ENCODE measurements around the gene GTF2IRD2.
"Not testable (repeated sequence)": the region's sequence is repeated elsewhere in the genome, so short reads cannot be mapped to it uniquely, and the experiment has no call there.

- TF ChIP-seq EZH2 (IDR thresholded peaks at IDR 0.05; ENCODE audit: low read length, unreplicated experiment); CTCF (conservative IDR thresholded peaks at IDR 0.05; ENCODE audit: low read depth, low read length); EZH2phosphoT487 (IDR thresholded peaks at IDR 0.05; ENCODE audit: borderline replicate concordance, low read length): not testable (repeated sequence)
Measured at GRCh38 chr7:74770062-74770461, 81.3 kb downstream of the GTF2IRD2 start.

Data from PC-3 (cell line).